Right hindlimb (tissue), 1 donor: ENCODE results near the gene EFTUD2.
"Not testable (repeated sequence)": the region's sequence is repeated elsewhere in the genome, so short reads cannot be mapped to it uniquely, and the experiment has no call there.

Experiments used
- DNase-seq: peaks from one replicate; pipeline ENCODE4 v3.0.0-alpha.2; 2018

The EFTUD2 gene

GRCh38 chr17:44846206-44846605 lies 53.0 kb downstream of the EFTUD2 start:
- no peak for DNase-seq

- DNase-seq: no peak
Measured at GRCh38 chr17:44844390-44844830, 54.8 kb downstream of the EFTUD2 start.

- no peak for DNase-seq
Measured at GRCh38 chr17:44842748-44843147, 56.5 kb downstream of the EFTUD2 start.

- DNase-seq: no peak
Measured at GRCh38 chr17:44840936-44841335, 58.3 kb downstream of the EFTUD2 start.

- DNase-seq: no peak
Measured at GRCh38 chr17:44840274-44840673, 59.0 kb downstream of the EFTUD2 start.

GRCh38 chr17:44837196-44837595 lies 62.0 kb downstream of the EFTUD2 start:
- DNase-seq: no peak

GRCh38 chr17:44832805-44833204 lies 66.4 kb downstream of the EFTUD2 start:
- no peak for DNase-seq

GRCh38 chr17:44831371-44831770 lies 67.9 kb downstream of the EFTUD2 start:
- no peak for DNase-seq

- DNase-seq: peak; percentile 56
Measured at GRCh38 chr17:44830359-44831288, 68.6 kb downstream of the EFTUD2 start.

- peak; percentile 73 for DNase-seq
Measured at GRCh38 chr17:44829523-44830358, 69.5 kb downstream of the EFTUD2 start, which contains the start of gene GJC1. GJC1 (minus strand) TSS chr17:44830287; CDS start chr17:44805817, 24,470 bp downstream.

GRCh38 chr17:44828919-44829522 lies 70.2 kb downstream of the EFTUD2 start:
- DNase-seq: no peak

- no peak for DNase-seq
Measured at GRCh38 chr17:44827863-44828262, 71.4 kb downstream of the EFTUD2 start.

- no peak for DNase-seq
Measured at GRCh38 chr17:44826123-44826790, 73.0 kb downstream of the EFTUD2 start.

- DNase-seq: not testable (repeated sequence)
Measured at GRCh38 chr17:44825236-44825635, 74.0 kb downstream of the EFTUD2 start.

GRCh38 chr17:44820631-44821212 lies 78.5 kb downstream of the EFTUD2 start:
- DNase-seq: no peak

- not testable (repeated sequence) for DNase-seq
Measured at GRCh38 chr17:44818508-44818907, 80.7 kb downstream of the EFTUD2 start.

GRCh38 chr17:44812263-44812662 lies 87.0 kb downstream of the EFTUD2 start:
- DNase-seq: no peak

GRCh38 chr17:44808656-44809388 lies 90.4 kb downstream of the EFTUD2 start:
- not testable (repeated sequence) for DNase-seq

GRCh38 chr17:44808156-44808555 lies 91.1 kb downstream of the EFTUD2 start:
- no peak for DNase-seq

GRCh38 chr17:44807817-44808155 lies 91.5 kb downstream of the EFTUD2 start:
- DNase-seq: no peak

GRCh38 chr17:44807093-44807816 lies 92.0 kb downstream of the EFTUD2 start:
- DNase-seq: no peak
